Measurements from ENCODE around the gene LMNTD1. TPM values are rescaled to one million over a fixed set of nuclear protein-coding genes. Genes with fewer than 3 reads are reported as not detected.
"Not testable (repeated sequence)": the region's sequence is repeated elsewhere in the genome, so short reads cannot be mapped to it uniquely, and the experiment has no call there.

The LMNTD1 gene
- total and polyA plus RNA-seq, 9 donors: 0.27 to 23.4 (median 0.46) TPM; not detected in 5

- Histone ChIP-seq H3K36me3 (no peaks in the 10 kb centered on the region), H3K27me3 (no peaks in the 10 kb centered on the region), H3K27ac (no peak overlapping the region), H3K4me3 (no peak overlapping the region), H3K4me1 (ENCODE audit: insufficient read depth) (peaks cover 2% of the 10 kb centered on the region), H3K9me3 (no peaks in the 10 kb centered on the region)
- intact Hi-C loops (cut with DNase I): loop anchor here in 3 of 4 donors (10.0 kb wide), 3 partner anchors 592 to 662 kb away; no protein-coding TSS in a partner anchor
- DNase-seq: no peak
- TF ChIP-seq POLR2A (IDR thresholded peaks at IDR 0.05) (no peak), EP300 (IDR thresholded peaks at IDR 0.05) (no peak)
- TF ChIP-seq, protein P1, sequence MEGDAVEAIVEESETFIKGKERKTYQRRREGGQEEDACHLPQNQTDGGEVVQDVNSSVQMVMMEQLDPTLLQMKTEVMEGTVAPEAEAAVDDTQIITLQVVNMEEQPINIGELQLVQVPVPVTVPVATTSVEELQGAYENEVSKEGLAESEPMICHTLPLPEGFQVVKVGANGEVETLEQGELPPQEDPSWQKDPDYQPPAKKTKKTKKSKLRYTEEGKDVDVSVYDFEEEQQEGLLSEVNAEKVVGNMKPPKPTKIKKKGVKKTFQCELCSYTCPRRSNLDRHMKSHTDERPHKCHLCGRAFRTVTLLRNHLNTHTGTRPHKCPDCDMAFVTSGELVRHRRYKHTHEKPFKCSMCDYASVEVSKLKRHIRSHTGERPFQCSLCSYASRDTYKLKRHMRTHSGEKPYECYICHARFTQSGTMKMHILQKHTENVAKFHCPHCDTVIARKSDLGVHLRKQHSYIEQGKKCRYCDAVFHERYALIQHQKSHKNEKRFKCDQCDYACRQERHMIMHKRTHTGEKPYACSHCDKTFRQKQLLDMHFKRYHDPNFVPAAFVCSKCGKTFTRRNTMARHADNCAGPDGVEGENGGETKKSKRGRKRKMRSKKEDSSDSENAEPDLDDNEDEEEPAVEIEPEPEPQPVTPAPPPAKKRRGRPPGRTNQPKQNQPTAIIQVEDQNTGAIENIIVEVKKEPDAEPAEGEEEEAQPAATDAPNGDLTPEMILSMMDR (IDR thresholded peaks at IDR 0.05): no peak
These were observed 120.1 kb downstream of the LMNTD1 start for GRCh38 chr12:25433024-25433423.

DNA sequence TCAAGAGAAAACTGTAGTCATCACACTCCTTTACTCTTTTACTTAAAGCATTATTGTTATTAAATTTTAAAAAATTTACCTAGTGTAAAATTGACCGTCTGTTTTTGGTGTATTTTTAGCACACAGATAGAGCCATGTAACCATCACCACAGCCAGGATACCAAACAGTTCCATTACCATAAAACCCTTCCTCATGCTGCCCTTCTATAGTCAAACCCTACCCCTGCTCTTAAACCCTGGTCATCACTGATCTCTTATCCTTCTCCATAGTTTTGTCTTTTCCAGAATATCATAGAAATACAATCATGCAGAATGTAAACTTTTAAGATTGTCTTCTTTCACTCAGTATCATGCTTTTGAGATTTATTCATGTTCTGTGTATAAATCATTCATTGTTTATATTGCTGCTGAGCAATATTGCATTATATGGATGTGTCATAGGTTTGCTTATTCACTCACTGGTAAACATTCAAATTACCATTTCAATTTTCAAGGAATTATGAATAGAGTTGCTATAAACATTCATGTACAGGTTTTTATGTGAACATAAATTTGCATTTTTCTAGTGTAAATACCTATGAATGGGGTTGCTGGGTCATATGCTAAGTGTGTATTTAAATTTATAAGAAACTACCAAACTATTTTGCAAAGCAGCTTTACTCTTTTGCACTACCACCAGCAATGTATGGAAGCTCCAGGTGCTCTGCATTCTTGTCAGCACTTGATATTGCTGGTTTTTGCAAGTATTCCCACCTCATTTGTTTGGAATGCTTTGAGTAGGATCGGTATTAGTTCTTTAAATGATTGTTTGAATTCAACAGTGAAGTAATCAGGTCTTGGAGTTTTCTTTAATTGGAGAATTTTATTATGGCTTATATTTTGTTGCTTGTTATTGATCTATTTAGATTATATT, 125.5 kb downstream of the LMNTD1 start:
- no peaks in the 10 kb centered on the region for H3K27me3 ChIP-seq
- no peak overlapping the region for H3K4me3 ChIP-seq
- DNase-seq: no peak
- no peak for TF ChIP-seq POLR2A (IDR thresholded peaks at IDR 0.05)
- TF ChIP-seq, protein P1 (IDR thresholded peaks at IDR 0.05): no peak
- no peak for TF ChIP-seq EP300 (IDR thresholded peaks at IDR 0.05)
- WGBS, 3 donors: 64 to 78% (median 75%) methylated on average over 2 of the region's 2 CpGs
- no peak overlapping the region for H3K27ac ChIP-seq
- no peaks in the 10 kb centered on the region for H3K36me3 ChIP-seq
- H3K9me3 ChIP-seq: no peaks in the 10 kb centered on the region
- intact Hi-C loops (cut with DNase I): loop anchor here in 1 of 4 donors (5.0 kb wide), 1 partner anchor 825 kb away; no protein-coding TSS in a partner anchor
- H3K4me1 ChIP-seq (ENCODE audit: insufficient read depth): no peaks in the 10 kb centered on the region

DNA sequence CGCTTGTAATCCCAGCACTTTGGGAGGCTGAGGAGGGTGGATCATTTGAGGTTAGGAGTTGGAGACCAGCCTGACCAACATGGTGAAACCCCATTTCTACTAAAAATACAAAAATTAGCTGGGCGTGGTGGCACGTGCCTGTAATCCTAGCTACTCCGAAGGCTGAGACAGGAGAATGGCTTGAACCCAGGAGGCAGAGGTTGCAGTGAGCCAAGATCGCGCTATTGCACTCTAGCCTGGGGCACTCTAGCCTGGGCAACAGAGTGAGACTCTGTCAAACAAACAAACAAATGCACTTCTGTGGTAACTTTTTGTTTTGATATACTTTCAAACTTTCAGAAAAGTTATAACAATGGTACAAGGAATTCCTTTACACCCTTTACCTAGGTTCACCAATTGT, 126.3 kb downstream of the LMNTD1 start:
- not testable (repeated sequence) for H3K4me1 ChIP-seq (ENCODE audit: insufficient read depth); H3K9me3 ChIP-seq; H3K4me3 ChIP-seq; DNase-seq; H3K27me3 ChIP-seq; H3K36me3 ChIP-seq; H3K27ac ChIP-seq
- 95 to 98% (median 97%) methylated on average over 6 of the region's 6 CpGs for WGBS, 3 donors
- intact Hi-C loops (cut with DNase I): loop anchor here in 1 of 4 donors (5.0 kb wide), 1 partner anchor 825 kb away; no protein-coding TSS in a partner anchor

Small RNAs within 50 kb of the gene (small RNA-seq; reads per million reads assigned to genes)
- not detected for gene TUBB4BP1
